H54 (cell line): ENCODE results near the gene GHR.

Source experiments
- DNase-seq: peaks from one replicate; pipeline ENCODE4 v3.0.0; 2011; ENCODE audit warnings: low spot score, mixed read lengths; ENCODE audit not compliant: insufficient read length
- FAIRE-seq: peaks from 3 replicates; lab custom pipeline; 2011; peaks lifted over from hg19 to GRCh38; lab: Jason Lieb, UNC
- POLR2A ChIP-seq: IDR thresholded peaks from 2 replicates; pipeline ENCODE4 v1.6.1; 2011; ENCODE audit warnings: low read depth, mild to moderate bottlenecking, low read length

The GHR gene

GRCh38 chr5:42600441-42600840 lies 177.2 kb downstream of the GHR start:
- TF ChIP-seq POLR2A: no peak
- FAIRE-seq: no peak
- no peak for DNase-seq

DNA sequence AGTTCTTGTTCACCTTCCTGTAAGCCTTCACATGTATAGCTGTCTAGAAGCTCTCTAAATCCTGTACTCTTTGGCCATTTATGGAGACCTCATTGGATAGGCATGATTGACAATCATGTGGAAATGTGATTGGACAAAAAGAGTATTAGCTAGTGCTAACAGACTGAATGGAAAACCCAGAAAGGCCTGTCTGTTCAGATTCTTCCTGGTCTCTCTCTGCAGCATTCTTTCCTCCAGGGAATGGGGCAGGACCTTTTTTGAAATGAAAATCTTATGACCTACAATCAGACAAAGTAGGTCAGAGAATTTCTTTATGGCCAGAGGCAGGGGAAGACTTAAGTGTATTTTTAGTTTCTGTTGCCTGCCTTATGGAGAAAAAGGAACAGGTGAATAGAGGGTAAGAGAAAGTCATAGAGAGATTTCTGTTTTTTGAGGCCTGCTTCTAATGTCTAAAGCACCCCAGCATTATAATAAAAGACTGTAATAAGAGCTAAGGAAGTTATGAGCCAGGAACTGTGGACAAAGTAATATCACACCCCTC lies 181.0 kb downstream of the GHR start:
- TF ChIP-seq POLR2A: no peak
- FAIRE-seq: no peak

DNA sequence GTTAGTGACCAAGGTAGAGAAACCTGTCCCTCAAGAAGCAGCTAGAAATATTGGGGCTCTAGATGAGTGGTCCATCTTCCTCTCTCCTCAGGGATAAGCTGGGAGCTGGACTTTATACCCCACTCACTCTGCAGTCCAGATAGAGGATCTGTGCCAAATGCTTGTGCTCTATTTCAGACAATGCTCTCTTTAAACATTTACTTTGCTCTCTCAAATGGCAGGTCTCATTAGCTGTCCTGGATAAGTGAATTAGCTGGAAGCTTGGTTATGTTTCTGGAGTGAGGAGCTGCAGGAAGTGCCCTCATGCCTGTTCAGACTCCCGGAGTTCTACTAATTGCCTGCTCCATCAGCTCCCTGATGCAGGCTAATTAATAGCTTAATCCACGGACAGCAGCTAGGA lies 182.3 kb downstream of the GHR start:
- FAIRE-seq (no peak), DNase-seq (no peak)
- no peak for TF ChIP-seq POLR2A

More for the DNA sequence above, 181.0 kb downstream of the GHR start:
- DNase-seq: no peak

GRCh38 chr5:42606464-42606869 lies 183.2 kb downstream of the GHR start:
- TF ChIP-seq POLR2A: no peak
- DNase-seq (no peak), FAIRE-seq (no peak)

DNA sequence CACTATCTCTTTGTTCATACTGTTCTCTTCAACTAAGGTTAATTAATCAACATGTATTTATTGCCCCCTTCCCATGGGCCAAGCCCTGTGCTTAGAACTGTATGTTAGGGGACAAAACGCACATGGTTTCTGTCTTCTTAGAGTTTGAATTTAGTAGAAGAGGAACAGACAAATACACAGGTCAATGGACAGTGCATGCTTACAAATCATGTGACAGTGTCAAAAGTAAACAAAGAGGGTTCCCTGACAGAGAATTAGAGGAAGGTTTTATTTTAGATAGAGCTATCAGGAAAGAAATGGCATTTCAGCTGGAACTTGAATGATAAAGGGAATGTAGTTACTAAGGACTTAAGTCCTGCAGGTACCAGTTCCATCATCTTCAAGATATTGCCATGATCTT lies 188.2 kb downstream of the GHR start:
- DNase-seq: no peak
- FAIRE-seq: no peak
- no peak for TF ChIP-seq POLR2A

- no peak for TF ChIP-seq POLR2A
- DNase-seq: no peak
- no peak for FAIRE-seq
These were observed 189.6 kb downstream of the GHR start for GRCh38 chr5:42612750-42613366.

DNA sequence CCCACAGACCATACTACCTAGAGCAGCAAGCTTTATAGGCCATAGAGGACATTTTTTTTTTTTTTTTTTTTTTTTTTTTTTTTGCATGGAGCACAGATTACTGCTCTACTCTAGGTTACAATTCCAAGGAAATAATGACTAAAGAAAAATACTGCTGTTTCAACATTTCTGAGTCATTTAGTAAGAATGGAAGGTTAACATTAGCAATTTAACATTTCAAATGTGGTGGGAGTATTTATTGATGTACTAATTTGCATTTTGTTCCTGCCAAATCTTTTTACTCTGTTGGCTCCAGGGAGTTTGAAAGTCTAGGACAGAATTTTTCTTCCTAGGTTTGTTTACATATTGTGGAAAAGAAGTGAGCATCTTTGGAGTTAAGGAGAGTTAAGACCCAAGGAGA lies 191.3 kb downstream of the GHR start:
- no peak for TF ChIP-seq POLR2A
- DNase-seq (no peak), FAIRE-seq (no peak)

- FAIRE-seq: no peak
- no peak for DNase-seq
- TF ChIP-seq POLR2A: no peak
These were observed 197.5 kb downstream of the GHR start for GRCh38 chr5:42620579-42621216.

DNA sequence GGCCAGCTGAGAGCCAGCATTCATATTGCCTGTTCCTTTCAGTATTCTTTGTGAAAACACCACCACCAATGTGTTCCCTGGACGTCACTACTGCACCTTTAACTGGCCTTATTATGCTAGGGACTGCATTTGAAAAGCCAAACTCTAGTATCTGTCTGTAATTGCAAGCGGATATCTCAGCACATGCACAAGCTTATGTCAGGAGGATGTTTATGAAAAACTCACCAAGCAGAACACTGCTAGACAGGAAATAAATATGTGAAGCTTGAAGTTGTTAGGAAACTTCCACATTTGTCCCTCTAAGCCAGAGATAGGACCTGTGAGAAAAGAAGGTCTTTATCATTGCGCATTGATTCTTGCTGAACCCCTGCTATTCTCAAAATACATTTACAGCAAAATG lies 198.0 kb downstream of the GHR start:
- TF ChIP-seq POLR2A: no peak
- no peak for FAIRE-seq
- no peak for DNase-seq

DNA sequence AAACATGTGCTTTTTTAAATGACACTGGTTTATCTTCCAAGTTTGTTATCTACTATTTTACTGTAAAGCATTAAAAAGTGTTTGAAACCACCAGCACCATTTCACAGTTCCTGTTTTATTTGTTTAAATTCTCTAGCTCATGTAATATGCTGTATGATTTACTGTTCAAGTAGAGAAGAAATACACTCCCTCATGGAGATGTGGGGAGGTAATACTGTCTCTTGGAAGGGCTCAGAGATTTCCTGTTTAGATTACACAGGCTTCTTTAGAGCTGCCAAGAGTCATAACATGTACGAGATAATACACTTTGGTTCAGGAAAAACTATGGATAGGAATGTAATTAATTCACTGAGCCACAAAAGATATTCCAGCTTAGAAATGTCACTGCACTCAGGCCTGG lies 198.4 kb downstream of the GHR start:
- no peak for FAIRE-seq
- TF ChIP-seq POLR2A: no peak
- DNase-seq: no peak

DNA sequence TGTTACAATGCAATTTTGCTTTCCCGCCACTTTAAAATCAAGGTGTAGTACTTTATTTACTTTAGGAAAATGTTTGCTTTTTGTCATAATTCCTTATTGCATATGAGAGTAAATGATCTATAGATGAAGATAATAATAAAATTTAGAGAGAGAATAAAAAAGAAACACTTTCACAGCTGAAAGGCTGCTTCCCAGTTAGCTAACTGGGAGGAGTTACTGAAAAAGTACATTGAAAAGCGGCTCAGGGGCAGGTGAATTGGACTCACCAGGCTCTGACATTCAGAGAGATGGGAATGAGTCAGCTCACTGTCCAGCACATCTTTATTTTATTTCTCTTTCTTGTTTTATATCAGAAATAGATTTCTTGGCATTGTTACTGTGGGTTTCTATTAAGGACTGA lies 201.7 kb downstream of the GHR start:
- no peak for DNase-seq
- no peak for FAIRE-seq
- no peak for TF ChIP-seq POLR2A

DNA sequence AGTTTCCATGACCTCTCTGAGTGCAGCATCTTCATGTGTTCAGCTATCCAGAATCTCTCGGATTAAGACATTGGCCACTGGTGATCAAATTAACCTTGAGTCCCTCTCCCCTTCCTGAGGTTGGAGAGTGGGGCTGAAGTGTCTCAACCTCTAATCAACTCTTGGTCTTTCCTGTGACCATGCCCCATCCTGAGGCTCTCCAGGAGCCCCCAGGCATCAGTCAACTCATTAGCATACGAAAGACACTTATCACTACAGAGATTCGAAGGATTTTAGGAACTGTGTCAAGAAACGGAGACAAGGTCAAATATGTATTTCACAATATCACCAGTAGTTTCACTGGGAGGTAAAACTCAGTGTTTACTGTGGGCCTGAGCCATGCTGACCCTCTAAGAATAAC lies 203.2 kb downstream of the GHR start:
- no peak for FAIRE-seq
- TF ChIP-seq POLR2A: no peak
- DNase-seq: no peak

DNA sequence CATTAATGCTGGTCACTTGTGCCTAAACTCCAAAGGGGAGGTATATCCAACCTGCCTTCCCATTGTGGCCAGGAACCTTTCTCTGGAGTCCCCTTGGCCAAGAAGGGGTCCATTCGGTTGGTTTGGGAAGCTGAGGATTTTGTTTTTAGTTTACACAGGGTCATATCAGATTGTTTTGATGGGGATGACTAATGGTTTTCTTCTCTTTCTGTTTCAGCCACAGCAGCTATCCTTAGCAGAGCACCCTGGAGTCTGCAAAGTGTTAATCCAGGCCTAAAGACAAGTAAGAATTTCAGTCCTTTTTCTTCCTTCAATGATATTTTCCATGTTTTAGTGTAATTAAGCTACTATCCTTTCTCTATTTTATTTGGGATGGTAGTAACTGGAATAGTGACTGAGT lies 205.6 kb downstream of the GHR start:
- no peak for TF ChIP-seq POLR2A
- DNase-seq: no peak
- no peak for FAIRE-seq

GRCh38 chr5:42629284-42629683 lies 206.0 kb downstream of the GHR start:
- FAIRE-seq: no peak
- DNase-seq: no peak
- no peak for TF ChIP-seq POLR2A

DNA sequence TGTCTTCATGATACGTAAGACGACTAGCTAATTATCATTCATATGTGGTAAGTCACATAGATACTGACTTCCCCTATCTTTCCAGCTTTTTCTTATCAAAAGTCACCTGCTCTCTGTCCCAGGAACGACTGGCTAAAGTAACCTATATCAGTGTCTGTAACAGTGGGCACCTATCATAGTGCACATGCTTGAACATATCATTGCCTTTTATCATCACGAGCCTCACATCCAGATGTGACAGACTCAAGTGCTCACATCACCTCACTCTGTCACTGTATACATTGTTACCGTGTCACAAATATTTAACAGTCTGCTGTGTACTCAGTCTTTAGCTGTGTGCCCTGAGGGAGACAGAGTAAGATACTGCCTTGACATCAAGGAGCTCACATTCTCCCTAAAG lies 208.0 kb downstream of the GHR start:
- DNase-seq (no peak), FAIRE-seq (no peak)
- TF ChIP-seq POLR2A: no peak
